H1 (cell line): ENCODE data around the gene CCNK. TPM values are rescaled to one million over a fixed set of nuclear protein-coding genes. Genes with fewer than 3 reads are reported as not detected.

Experiments used
- CHD7 ChIP-seq: fragments of 300-600 bp; sonication (generic); IDR thresholded peaks from 2 replicates; pipeline ENCODE4 v1.7.1; 2012; ENCODE audit warnings: low read length, moderate library complexity, mild to moderate bottlenecking, inconsistent platforms; ENCODE audit not compliant: insufficient replicate concordance
- EP300 ChIP-seq, 2 experiments: IDR thresholded peaks; 1 replicate in 1 of 2; 2 replicates in 1 of 2; pipeline ENCODE4 v1.6.1; 2011 to 2012; ENCODE audit warnings: low read depth in 2 of 2, low read length in 2 of 2, mild to moderate bottlenecking in 2 of 2, borderline replicate concordance in 1 of 2, inconsistent platforms in 1 of 2, moderate library complexity in 1 of 2
- POLR2A ChIP-seq, 2 experiments: IDR thresholded peaks; 1 replicate in 1 of 2; 2 replicates in 1 of 2; pipeline ENCODE4 v1.6.1; 2011; ENCODE audit warnings: low read depth in 2 of 2, low read length in 2 of 2, mild to moderate bottlenecking in 2 of 2; ENCODE audit errors: control extremely low read depth in 1 of 2
- POLR2AphosphoS5 ChIP-seq: IDR thresholded peaks from 2 replicates; pipeline ENCODE4 v1.6.1; 2011; ENCODE audit warnings: low read depth, low read length
- polyA plus RNA-seq, 7 experiments: library from polyadenylated mRNA; depleted of rRNA in 3 of 7; stranded (reverse) in 5 of 7; unstranded in 2 of 7; fragments of >200 nt in 5 of 7; fragments of 200-250 nt in 2 of 7; gene quantifications; 1 replicate in 5 of 7; 2 replicates in 1 of 7; 4 replicates in 1 of 7; pipeline versions ENCODE4 v1.2.1 to v1.2.3, GENCODE V29; 2011 to 2013; ENCODE audit warnings: missing spikeins in 2 of 7, mixed read lengths in 2 of 7
- total RNA-seq: library from RNA; stranded (reverse); fragmentation: NEBNext Ultra II Directional; extraction: Animal tissue kit (Norgen Biotek cat#: 25700); gene quantifications from 2 replicates; pipeline ENCODE4 v1.2.1, GENCODE V29; 2021

The CCNK gene
- total and polyA plus RNA-seq, 2 of the 8 experiments (the other 6 are each of a cell fraction or from before 2014, with no cell fraction given) = 10.7 to 82.7 TPM

- TF ChIP-seq CHD7 (no peak), POLR2A (IDR thresholded peaks at IDR 0.05; ENCODE audit: control extremely low read depth in 1 of 2, low read depth in 2 of 2, low read length in 2 of 2) (0 out of 3 replicates have a peak, but pooled peaks of 1 of the 2 experiments have one; percentile 12), EP300 (IDR thresholded peaks at IDR 0.05; ENCODE audit: borderline replicate concordance in 1 of 2, low read depth in 2 of 2, low read length in 2 of 2) (no peak), POLR2AphosphoS5 (peak; percentile 28; the same call in 1 of the 2 replicates)
Measured at GRCh38 chr14:99512571-99513182, 31.5 kb downstream of the CCNK start (continued).
